Amniotic stem cell (primary cell): Measurements from ENCODE around the gene SHB.

Experiments used
- DNase-seq: peaks from one replicate; lab custom pipeline; 2025; lab: John Stamatoyannopoulos, UW

The SHB gene

GRCh38 chr9:37935096-37935495 is 133.9 kb downstream of the SHB start:
- no peak for DNase-seq

GRCh38 chr9:37931592-37931991 is 137.4 kb downstream of the SHB start:
- no peak for DNase-seq

GRCh38 chr9:37929441-37929895 is 139.6 kb downstream of the SHB start:
- DNase-seq = no peak

GRCh38 chr9:37928552-37929430 is 140.2 kb downstream of the SHB start:
- DNase-seq = no peak

- DNase-seq = no peak
Measured at GRCh38 chr9:37927601-37928551, 141.2 kb downstream of the SHB start.

GRCh38 chr9:37927132-37927531 is 141.9 kb downstream of the SHB start:
- DNase-seq = no peak

- DNase-seq = no peak
Measured at GRCh38 chr9:37926737-37927118, 142.3 kb downstream of the SHB start.

GRCh38 chr9:37925786-37926736 is 143.0 kb downstream of the SHB start:
- no peak for DNase-seq

- DNase-seq = no peak
Measured at GRCh38 chr9:37925006-37925405, 144.0 kb downstream of the SHB start.

- no peak for DNase-seq
Measured at GRCh38 chr9:37924538-37924937, 144.5 kb downstream of the SHB start.

GRCh38 chr9:37923796-37924427 is 145.1 kb downstream of the SHB start:
- DNase-seq = no peak

- DNase-seq = no peak
Measured at GRCh38 chr9:37923118-37923795, 145.8 kb downstream of the SHB start.

GRCh38 chr9:37922363-37923117 is 146.5 kb downstream of the SHB start:
- no peak for DNase-seq

GRCh38 chr9:37921546-37922300 is 147.3 kb downstream of the SHB start:
- DNase-seq = no peak

- no peak for DNase-seq
Measured at GRCh38 chr9:37921168-37921510, 147.9 kb downstream of the SHB start.

- no peak for DNase-seq
Measured at GRCh38 chr9:37920471-37921167, 148.4 kb downstream of the SHB start.

GRCh38 chr9:37919956-37920335 is 149.1 kb downstream of the SHB start:
- no peak for DNase-seq

GRCh38 chr9:37919246-37919955 is 149.6 kb downstream of the SHB start:
- no peak for DNase-seq
